A673 (cell line): Measurements from ENCODE around the gene TPK1.

ENCODE experiments used
- CTCF ChIP-seq: fragments of 300-800, 200-600 bp; sonication (generic); conservative IDR thresholded peaks from 2 replicates; pipeline ENCODE4 v1.5.1; 2017; ENCODE audit warnings: low read depth, mild to moderate bottlenecking, antibody characterized with exemption, low read length, moderate library complexity, mixed read lengths
- EZH2 ChIP-seq: fragments of 200-600 bp; sonication (generic); IDR thresholded peaks from 2 replicates; pipeline ENCODE4 v1.6.1; 2017; ENCODE audit warnings: borderline replicate concordance, low read depth, mild to moderate bottlenecking, mixed read lengths, antibody characterized with exemption, low read length; ENCODE audit not compliant: poor library complexity, severe bottlenecking

GRCh38 chr7:144812379-144813283 is 23.2 kb downstream of the TPK1 start:
- TF ChIP-seq CTCF: no peak
- no peak for TF ChIP-seq EZH2
